Trophoblast cell (in vitro differentiated cells and primary cell): ENCODE measurements around the gene GPR25.

Experiments
- DNase-seq, 2 donors: peaks; one replicate each; pipeline ENCODE4 v3.0.0-alpha.2; 2016
- H2AFZ ChIP-seq: 2 replicates; pipeline ENCODE4 v1.6.1; 2013; ENCODE audit warnings: low read length, moderate library complexity, mild to moderate bottlenecking; ENCODE audit not compliant: insufficient read depth, poor library complexity
- H2AK5ac ChIP-seq: 2 replicates; pipeline ENCODE4 v1.6.1; 2013; ENCODE audit warnings: mild to moderate bottlenecking, low read length
- H2BK120ac ChIP-seq: 2 replicates; pipeline ENCODE4 v1.6.1; 2013; ENCODE audit warnings: low read length, mild to moderate bottlenecking, moderate library complexity; ENCODE audit not compliant: insufficient read depth, poor library complexity
- H2BK12ac ChIP-seq: 2 replicates; pipeline ENCODE4 v1.6.1; 2013; ENCODE audit warnings: mild to moderate bottlenecking, low read length, moderate library complexity
- H2BK5ac ChIP-seq: 2 replicates; pipeline ENCODE4 v1.6.1; 2013; ENCODE audit warnings: low read length, low read depth, moderate library complexity, mild to moderate bottlenecking; ENCODE audit not compliant: poor library complexity
- H3K14ac ChIP-seq: 2 replicates; pipeline ENCODE4 v1.6.1; 2013; ENCODE audit warnings: mild to moderate bottlenecking, low read length
- H3K18ac ChIP-seq: 2 replicates; pipeline ENCODE4 v1.6.1; 2013; ENCODE audit warnings: mild to moderate bottlenecking, low read length
- H3K23ac ChIP-seq: 2 replicates; pipeline ENCODE4 v1.6.1; 2013; ENCODE audit warnings: low read length
- H3K27ac ChIP-seq: 2 replicates; pipeline ENCODE4 v1.5.1; 2013; ENCODE audit warnings: low read depth, mild to moderate bottlenecking, inconsistent platforms, low read length, moderate library complexity
- H3K27me3 ChIP-seq: 2 replicates; pipeline ENCODE4 v1.6.1; 2013; ENCODE audit warnings: inconsistent platforms, mild to moderate bottlenecking, low read length, moderate library complexity; ENCODE audit not compliant: insufficient read depth
- H3K36me3 ChIP-seq, 2 experiments: 1 replicate in 1 of 2; 2 replicates in 1 of 2; pipeline ENCODE4 v1.6.1; 2013; ENCODE audit warnings: low read length in 2 of 2, mild to moderate bottlenecking in 2 of 2, moderate library complexity in 1 of 2; ENCODE audit not compliant: insufficient read depth in 2 of 2, control insufficient read depth in 1 of 2
- H3K4ac ChIP-seq: 2 replicates; pipeline ENCODE4 v1.6.1; 2013; ENCODE audit warnings: low read depth, mild to moderate bottlenecking, low read length, moderate library complexity
- H3K4me1 ChIP-seq, 2 experiments: 1 replicate in 1 of 2; 2 replicates in 1 of 2; pipeline ENCODE4 v1.6.1; 2013; ENCODE audit warnings: low read length in 2 of 2, mild to moderate bottlenecking in 2 of 2, moderate library complexity in 1 of 2; ENCODE audit not compliant: insufficient read depth in 2 of 2, control insufficient read depth in 1 of 2
- H3K4me2 ChIP-seq: 2 replicates; pipeline ENCODE4 v1.6.1; 2013; ENCODE audit warnings: inconsistent platforms, mild to moderate bottlenecking, low read length, moderate library complexity
- H3K4me3 ChIP-seq: 2 replicates; pipeline ENCODE4 v1.5.1; 2013; ENCODE audit warnings: mild to moderate bottlenecking, low read depth, low read length, inconsistent platforms
- H3K79me1 ChIP-seq: one replicate; pipeline ENCODE4 v1.6.1; 2013; ENCODE audit warnings: low read length
- H3K79me2 ChIP-seq: 2 replicates; pipeline ENCODE4 v1.6.1; 2013; ENCODE audit warnings: low read length, mild to moderate bottlenecking; ENCODE audit not compliant: control insufficient read depth, insufficient read depth, poor library complexity
- H3K9ac ChIP-seq: 2 replicates; pipeline ENCODE4 v1.6.1; 2013; ENCODE audit warnings: mild to moderate bottlenecking, low read length
- H3K9me3 ChIP-seq: 2 replicates; pipeline ENCODE4 v1.6.1; 2013; ENCODE audit warnings: low read depth, mild to moderate bottlenecking, control low read depth, inconsistent platforms, low read length; ENCODE audit not compliant: insufficient read depth
- H4K12ac ChIP-seq: 2 replicates; pipeline ENCODE4 v1.6.1; 2013; ENCODE audit warnings: low read depth, mild to moderate bottlenecking, low read length, moderate library complexity
- H4K8ac ChIP-seq: 2 replicates; pipeline ENCODE4 v1.6.1; 2013; ENCODE audit warnings: low read depth, mild to moderate bottlenecking, low read length, moderate library complexity
- H4K91ac ChIP-seq: one replicate; pipeline ENCODE4 v1.6.1; 2013; ENCODE audit warnings: low read depth, mild to moderate bottlenecking, low read length, moderate library complexity
- WGBS: extraction: QIAGEN DNeasy Blood & Tissue Kit; methylation state at CpG from one replicate; pipeline ENCODE4 v1.1.7; 2013; ENCODE audit warnings: missing lambda C conversion rate; ENCODE audit not compliant: insufficient read length, insufficient coverage; ENCODE audit errors: extremely low coverage; 5-methylcytosine and 5-hydroxymethylcytosine counted together

GPR25 gene

GRCh38 chr1:200886594-200886993 lies 13.8 kb downstream of the GPR25 start:
- no peak for DNase-seq
- Histone ChIP-seq H3K23ac (no peak overlapping the region), H3K4me1 (peaks cover 15 to 19% of the 10 kb centered on the region in 2 experiments), H3K18ac (no peak overlapping the region), H3K36me3 (no peaks in the 10 kb centered on the region), H3K9ac (no peak overlapping the region), H3K4me2 (no peak overlapping the region), H2BK5ac (no peak overlapping the region), H3K27me3 (no peaks in the 10 kb centered on the region), H3K27ac (no peak overlapping the region), H4K8ac (no peak overlapping the region), H4K12ac (no peak overlapping the region), H2BK120ac (no peak overlapping the region), H4K91ac (no peak overlapping the region), H3K14ac (no peak overlapping the region), H2BK12ac (no peak overlapping the region), H3K4ac (no peak overlapping the region), H3K79me2 (peaks cover 2% of the 10 kb centered on the region), H2AK5ac (no peak overlapping the region), H3K79me1 (peaks cover 9% of the 10 kb centered on the region), H2AFZ (no peak overlapping the region), H3K4me3 (no peak overlapping the region), H3K9me3 (no peaks in the 10 kb centered on the region)
- WGBS: no CpG with 5 or more reads among the region's 2 CpGs

DNA sequence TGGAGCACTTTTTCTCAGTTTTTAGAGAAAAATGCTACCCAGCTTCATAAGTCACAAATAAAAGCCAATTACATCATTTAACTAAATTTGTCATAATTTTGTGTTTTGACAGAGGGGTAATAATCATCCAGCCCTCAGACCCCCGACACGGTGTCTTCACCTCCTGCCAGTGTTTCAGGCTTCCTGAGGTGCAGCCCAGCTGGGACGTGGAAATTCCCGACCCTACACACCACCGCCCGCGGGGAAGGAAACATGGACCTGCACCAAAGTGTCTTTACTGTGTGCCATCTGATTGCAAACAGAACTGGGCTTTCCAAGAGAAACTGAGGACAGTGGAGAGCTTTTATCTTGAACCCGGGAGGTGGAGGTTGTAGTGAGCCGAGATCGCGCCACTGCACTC lies 14.3 kb downstream of the GPR25 start:
- Histone ChIP-seq H3K9me3 (no peaks in the 10 kb centered on the region), H4K8ac (no peak overlapping the region), H3K14ac (no peak overlapping the region), H3K4me2 (no peak overlapping the region), H3K79me2 (peaks cover 2% of the 10 kb centered on the region), H3K4ac (no peak overlapping the region), H2BK120ac (no peak overlapping the region), H3K4me3 (no peak overlapping the region), H4K91ac (no peak overlapping the region), H3K27ac (no peak overlapping the region), H2AFZ (no peak overlapping the region), H3K4me1 (peaks cover 15 to 19% of the 10 kb centered on the region in 2 experiments), H3K27me3 (no peaks in the 10 kb centered on the region), H3K9ac (no peak overlapping the region), H2AK5ac (no peak overlapping the region), H3K23ac (no peak overlapping the region), H4K12ac (no peak overlapping the region), H2BK5ac (no peak overlapping the region), H3K36me3 (no peaks in the 10 kb centered on the region), H3K79me1 (peaks cover 13% of the 10 kb centered on the region), H3K18ac (no peak overlapping the region), H2BK12ac (no peak overlapping the region)
- DNase-seq: no peak
- no CpG with 5 or more reads among the region's 11 CpGs for whole genome bisulfite sequencing

DNA sequence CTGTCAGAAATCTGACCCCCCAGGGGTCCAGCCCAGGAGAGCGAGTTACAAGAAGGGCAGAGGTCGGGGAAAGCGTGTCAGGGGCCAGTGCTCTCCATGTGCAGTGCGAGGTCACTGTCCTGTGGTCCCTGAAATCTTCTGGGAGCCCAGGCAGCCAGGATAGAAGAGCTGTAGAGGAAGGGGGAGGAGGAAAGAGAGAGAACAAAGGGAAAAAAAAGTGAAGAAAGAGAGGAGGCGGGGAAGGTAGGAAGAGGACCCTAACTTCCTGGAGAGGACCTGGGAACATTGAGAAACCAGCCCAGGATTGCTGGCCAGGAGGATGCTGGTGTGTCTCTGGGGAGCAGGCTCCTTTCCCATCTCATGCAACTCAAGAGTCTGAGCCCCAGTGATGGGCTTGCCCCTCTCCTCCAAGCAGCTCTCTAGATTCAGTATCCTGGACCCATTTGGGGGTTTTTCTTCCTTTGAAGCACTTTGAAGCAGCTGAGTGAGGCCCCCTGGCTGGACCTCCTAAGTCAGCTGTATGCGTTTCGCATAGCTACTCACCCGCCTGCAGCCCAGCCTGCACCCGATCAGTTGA lies 15.1 kb downstream of the GPR25 start:
- Histone ChIP-seq H4K12ac (no peak overlapping the region), H3K18ac (no peak overlapping the region), H4K91ac (no peak overlapping the region), H2BK12ac (no peak overlapping the region), H2AFZ (no peak overlapping the region), H3K9ac (no peak overlapping the region), H4K8ac (no peak overlapping the region), H3K4ac (no peak overlapping the region), H2BK5ac (no peak overlapping the region), H3K4me3 (no peak overlapping the region), H3K36me3 (no peaks in the 10 kb centered on the region), H2BK120ac (no peak overlapping the region), H3K4me2 (no peak overlapping the region), H3K79me1 (peaks cover 18% of the 10 kb centered on the region), H3K14ac (no peak overlapping the region), H3K27me3 (no peaks in the 10 kb centered on the region), H2AK5ac (no peak overlapping the region), H3K4me1 (peaks cover 19 to 24% of the 10 kb centered on the region in 2 experiments), H3K79me2 (peaks cover 6% of the 10 kb centered on the region), H3K9me3 (no peaks in the 10 kb centered on the region), H3K27ac (no peak overlapping the region), H3K23ac (no peak overlapping the region)
- no peak for DNase-seq
- no CpG with 5 or more reads among the region's 9 CpGs for WGBS

GRCh38 chr1:200888349-200888838 lies 15.6 kb downstream of the GPR25 start:
- Histone ChIP-seq H3K14ac (no peak overlapping the region), H3K9me3 (no peaks in the 10 kb centered on the region), H3K79me1 (peaks cover 18% of the 10 kb centered on the region), H3K27ac (no peak overlapping the region), H4K12ac (no peak overlapping the region), H4K91ac (no peak overlapping the region), H3K23ac (no peak overlapping the region), H2AFZ (no peak overlapping the region), H3K4me2 (no peak overlapping the region), H3K27me3 (no peaks in the 10 kb centered on the region), H2AK5ac (no peak overlapping the region), H2BK120ac (no peak overlapping the region), H3K36me3 (no peaks in the 10 kb centered on the region), H3K4me3 (no peak overlapping the region), H3K18ac (no peak overlapping the region), H3K9ac (no peak overlapping the region), H3K4me1 (peaks cover 21 to 26% of the 10 kb centered on the region in 2 experiments), H2BK5ac (no peak overlapping the region), H4K8ac (no peak overlapping the region), H2BK12ac (no peak overlapping the region), H3K79me2 (peaks cover 8% of the 10 kb centered on the region), H3K4ac (no peak overlapping the region)
- peak in 1 of 2 donors; percentile 51 for DNase-seq
- WGBS: no CpG with 5 or more reads among the region's 7 CpGs
